Dedifferentiated amniotic fluid mesenchymal stem cell (primary cell): ENCODE results near the gene HIP1.
"Not testable (repeated sequence)": the region's sequence is repeated elsewhere in the genome, so short reads cannot be mapped to it uniquely, and the experiment has no call there.

Experiments
- DNase-seq: peaks from one replicate; pipeline ENCODE4 v3.0.0-alpha.2; 2016; ENCODE audit errors: extremely low spot score

HIP1 gene

DNA sequence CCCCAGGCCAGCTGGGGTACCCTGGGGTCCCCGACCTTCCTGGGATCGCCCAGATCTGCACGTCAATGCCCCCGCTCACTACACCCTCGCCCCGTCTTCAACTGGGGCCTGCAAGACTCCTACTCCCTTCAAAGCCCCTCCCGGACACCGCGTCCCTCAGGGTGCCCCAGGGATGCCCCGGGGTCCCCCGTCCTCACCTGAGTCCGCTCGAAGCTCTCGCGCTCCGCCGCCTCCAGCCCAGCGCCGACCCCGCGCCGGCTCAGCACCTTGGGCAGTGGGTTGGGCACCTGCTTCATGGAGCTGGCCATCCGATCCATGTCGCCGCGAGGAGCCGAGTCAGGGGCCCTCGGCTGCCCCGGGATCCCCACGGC, at the start of gene HIP1:
HIP1 (minus strand) TSS at position 338 of the 371 bp plus-strand sequence; CDS start at position 317, 21 bp downstream.
- DNase-seq, result no peak

DNA sequence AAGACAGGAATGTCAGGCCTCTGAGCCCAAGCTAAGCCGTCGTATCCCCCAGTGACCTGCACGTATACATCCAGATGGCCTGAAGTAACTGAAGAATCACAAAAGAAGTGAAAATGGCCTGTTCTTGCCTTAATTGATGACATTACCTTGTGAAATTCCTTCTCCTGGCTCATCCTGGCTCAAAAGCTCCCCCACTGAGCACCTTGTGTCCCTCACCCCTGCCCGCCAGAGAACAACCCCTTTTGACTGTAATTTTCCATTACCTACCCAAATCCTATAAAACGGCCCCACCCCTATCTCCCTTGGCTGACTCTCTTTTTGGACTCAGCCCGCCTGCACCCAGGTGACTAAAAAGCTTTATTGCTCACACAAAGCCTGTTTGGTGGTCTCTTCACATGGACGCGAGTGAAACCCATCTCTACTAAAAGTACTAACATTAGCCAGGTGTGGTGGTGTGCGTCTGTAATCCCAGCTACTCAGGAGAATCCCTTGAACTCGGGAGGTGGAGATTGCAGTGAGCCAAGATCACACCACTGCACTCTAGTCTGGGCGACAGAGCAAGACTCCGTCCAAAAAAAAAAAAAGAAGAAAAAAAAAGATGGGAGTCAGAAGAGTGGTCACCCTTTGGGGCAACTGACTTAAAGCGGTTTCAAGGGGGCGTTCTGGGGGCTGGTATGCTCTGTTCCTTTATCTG, 49.6 kb upstream of the HIP1 start:
- DNase-seq, result not testable (repeated sequence)

DNA sequence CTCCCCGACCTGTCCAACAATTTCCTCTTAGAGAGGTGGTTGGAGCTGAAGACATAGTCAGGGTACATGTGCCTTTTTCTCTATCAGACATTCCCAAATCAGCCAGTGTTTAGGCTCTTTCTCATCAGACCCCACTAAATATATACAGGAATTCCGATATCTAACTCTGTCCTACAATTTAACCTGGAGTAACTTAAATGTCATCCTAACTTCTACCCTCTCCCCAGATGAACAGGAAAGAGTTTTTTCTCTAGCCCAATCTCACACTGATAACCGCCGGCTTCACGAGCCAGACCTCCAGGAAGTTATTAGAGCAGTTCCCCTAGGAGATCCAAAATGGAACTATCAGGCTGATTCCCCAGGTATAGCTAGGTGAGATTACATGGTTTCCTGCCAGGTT, 44.3 kb upstream of the HIP1 start:
- DNase-seq, result not testable (repeated sequence)

DNA sequence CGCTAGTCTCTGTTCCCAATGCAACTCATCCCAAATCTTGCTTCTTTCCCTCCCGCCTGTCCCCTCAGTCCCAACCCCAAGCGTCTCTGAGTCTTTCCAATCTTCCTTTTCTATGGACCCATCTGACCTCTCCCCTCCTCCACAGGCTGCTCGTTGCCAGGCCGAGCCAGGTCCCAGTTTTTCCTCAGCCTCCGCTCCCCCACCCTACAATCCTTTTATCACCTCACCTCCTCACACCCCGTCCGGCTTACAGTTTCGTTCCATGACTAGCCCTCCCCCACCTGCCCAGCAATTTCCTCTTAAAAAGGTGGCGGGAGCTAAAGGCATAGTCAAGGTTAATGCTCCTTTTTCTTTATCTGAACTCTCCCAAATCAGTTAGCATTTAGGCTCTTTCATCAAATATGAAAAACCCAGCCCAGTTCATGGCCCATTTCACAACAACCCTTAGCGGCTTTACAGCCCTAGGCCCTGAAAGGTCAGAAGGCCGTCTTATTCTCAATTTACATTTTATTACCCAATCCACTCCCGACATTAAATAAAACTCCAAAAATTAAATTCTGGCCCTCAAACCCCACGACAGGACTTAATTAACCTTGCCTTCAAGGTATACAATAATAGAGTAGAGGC, 42.0 kb upstream of the HIP1 start:
- not testable (repeated sequence) for DNase-seq

DNA sequence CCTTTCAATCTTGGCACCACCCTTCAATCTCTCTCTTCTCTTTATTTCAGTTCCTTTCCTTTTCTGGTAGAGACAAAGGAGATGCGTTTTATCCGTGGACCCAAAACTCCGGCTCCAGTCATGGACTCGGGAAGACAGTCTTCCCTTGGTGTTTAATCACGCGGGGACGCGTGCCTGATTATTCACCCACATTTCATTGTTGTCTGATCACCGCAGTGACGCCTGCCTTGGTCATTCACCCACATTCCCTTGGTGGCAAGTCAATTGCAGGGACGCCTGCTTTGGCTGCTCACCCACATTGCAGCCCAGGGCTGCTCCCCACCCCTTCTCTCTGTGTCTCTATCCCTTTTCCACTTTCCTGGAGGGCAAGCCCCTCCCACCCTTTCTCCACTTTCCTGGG, 40.8 kb upstream of the HIP1 start:
- not testable (repeated sequence) for DNase-seq

DNA sequence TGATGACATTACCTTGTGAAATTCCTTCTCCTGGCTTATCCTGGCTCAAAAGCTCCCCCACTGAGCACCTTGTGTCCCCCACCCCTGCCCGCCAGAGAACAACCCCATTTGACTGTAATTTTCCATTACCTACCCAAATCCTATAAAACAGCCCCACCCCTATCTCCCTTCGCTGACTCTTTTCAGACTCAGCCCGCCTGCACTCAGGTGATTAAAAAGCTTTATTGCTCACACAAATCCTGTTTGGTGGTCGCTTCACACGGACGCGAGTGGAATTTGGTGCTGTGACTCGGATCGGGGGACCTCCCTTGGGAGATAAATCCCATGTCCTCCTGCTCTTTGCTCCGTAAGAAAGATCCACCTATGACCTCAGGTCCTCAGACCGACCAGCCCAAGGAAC, 40.3 kb upstream of the HIP1 start:
- DNase-seq, result not testable (repeated sequence)

DNA sequence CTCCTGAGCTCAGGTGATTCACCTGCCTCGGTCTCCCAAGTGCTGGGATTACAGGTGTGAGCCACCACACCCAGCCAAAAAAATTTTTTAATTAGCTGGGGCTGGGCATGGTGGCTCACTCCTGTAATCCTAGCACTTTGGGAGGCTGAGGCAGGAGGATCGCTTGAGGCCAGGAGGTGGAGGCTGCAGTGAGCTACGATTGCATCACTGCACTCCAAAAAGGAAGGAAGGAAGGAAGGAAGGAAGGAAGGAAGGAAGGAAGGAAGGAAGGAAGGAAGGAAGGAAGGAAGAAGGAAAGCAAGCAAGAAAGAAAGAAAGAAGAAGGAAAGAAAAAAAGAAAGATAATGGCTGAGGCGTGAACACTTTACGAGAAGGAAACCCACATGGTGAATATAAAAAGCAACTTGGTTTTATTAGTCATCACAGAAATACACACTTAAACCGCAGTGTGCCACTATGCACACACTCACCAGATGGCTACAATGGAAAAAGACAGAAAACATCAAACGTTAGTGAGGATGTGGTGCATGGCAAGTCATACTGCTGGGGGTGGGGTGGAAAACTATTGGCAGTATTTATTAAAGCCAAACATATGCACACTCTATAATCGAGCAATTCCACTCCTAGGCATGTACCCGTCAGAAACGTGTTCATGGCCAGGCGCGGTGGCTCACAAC, 37.7 kb upstream of the HIP1 start:
- peak; percentile 59 for DNase-seq

DNA sequence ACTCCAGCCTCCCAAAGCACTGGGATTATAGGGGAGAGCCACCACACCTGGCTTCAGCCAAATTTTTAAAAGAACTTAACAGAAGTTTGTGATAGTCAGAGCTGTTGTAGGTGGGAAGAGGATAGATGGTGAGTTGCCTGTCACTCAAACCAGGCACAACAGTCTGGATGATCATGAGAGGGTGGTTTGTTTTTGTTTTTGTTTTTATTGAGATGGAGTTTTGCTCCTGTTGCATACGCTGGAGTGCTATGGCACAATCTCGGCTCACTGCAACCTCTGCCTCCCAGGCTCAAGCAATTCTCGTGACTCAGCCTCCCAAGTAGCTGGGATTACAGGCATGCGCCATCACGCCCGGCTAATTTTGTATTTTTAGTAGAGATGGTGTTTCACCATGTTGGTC, 35.2 kb upstream of the HIP1 start:
- not testable (repeated sequence) for DNase-seq

DNA sequence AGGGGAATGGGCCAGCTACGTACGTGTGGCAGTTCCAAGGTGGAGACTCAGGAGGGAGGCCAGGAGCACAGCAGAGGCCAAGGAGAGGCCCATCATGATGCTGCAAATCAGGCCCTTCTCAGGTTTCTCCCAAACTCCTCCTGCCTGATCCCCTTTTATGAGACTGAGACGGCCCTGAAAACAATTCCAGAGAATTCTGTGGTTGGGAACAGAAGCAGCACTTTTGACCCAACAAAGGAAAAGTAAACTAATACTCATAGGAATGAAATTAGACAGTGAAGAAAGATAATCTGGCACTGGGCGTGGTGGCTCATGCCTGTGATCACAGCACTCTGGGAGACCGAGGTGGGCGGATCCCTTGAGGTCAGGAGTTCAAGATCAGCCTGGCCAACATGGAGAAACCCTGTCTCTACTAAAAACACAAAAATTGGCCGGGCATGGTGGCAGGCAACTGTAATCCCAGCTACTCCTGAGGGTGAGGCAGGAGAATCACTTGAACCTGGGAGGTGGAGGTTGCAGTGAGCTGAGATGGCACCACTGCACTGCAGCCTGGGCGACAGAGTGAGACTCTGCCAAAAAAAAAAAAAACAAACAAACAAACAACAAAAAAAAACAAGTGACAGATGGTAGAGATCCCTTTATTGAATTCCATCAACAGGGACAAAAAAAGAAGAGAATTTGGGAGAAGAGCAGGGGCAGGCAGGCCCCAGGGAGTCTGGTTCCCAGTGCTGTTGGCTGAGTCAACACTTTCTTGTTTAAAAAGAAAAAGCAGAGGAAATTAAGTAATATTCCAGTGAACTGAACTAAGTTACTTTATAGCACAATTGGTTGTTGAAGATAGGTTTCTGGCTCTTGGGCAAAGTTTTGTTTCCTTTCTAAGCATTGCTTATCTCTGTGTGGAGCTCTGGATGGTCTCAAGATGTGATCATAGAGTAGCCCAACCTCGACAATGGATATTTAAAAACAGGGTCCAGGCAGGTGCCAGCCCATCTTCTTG, 33.6 kb upstream of the HIP1 start, which contains the start of gene CCL26:
CCL26 (minus strand) TSS at position 131 of the 997 bp plus-strand sequence; CDS start at position 96, 35 bp downstream.
- no peak for DNase-seq

DNA sequence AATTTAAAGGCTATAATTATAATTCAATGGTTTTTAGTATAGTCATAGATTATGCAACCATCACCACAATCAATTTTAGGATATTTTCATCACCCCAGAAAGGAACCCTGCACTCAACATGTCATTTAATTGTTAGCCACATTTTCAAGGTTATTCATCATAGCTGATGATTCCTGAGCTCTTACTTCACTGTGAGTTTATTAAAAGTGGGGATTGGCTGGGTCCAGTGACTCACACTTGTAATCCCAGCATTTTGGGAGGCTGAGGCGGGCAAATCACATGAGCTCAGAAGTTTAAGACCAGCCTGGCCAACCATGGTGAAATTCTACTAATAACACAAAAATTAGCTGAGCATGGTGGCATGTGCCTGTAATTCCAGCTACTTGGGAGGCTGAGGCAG, 32.5 kb upstream of the HIP1 start:
- DNase-seq, result no peak

DNA sequence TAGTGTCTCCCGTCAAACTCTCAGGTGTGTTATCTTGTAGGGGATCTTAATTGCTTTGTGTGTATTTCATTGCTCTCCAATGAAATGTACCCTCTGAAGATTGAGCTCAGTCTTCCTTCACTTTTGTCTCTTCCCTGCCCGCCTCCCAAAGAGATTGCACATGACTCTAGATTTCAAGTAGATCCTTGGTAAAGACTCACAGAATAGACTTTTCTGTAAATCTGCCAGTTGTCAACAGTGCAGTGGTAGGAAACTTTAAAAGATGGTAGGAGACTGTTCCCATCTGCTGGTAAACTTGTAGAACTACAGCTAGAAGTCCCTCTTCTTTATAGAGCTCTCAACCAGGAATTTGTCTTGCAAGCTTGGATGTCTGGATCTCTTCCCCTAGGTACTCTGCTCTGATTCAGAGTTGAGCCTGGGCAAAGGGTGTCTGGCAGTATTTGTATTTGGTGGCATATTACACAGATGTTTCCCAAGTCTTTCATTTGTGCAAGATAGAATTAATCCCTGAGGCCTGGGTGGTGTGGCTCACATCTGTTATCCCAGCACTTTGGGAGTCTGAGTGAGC, 23.7 kb upstream of the HIP1 start:
- DNase-seq, result peak; percentile 77

DNA sequence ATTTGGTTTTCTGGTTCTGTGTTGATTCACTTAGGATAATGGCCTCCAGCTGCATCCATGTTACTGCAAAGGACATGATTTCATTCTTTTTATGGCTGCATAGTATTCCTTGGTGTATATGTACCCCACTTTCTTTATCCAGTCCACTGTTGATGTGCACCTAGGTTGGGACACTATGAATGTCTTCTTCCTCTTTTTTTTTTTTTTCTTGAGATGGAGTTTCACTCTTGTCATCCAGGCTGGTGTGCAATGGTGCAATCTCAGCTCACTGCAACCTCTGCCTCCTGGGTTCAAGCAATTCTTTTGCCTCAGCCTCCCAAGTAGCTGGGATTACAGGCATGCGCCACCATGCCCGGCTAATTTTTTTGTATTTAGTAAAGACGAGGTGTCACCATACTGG, 23.1 kb upstream of the HIP1 start:
- DNase-seq, result not testable (repeated sequence)

DNA sequence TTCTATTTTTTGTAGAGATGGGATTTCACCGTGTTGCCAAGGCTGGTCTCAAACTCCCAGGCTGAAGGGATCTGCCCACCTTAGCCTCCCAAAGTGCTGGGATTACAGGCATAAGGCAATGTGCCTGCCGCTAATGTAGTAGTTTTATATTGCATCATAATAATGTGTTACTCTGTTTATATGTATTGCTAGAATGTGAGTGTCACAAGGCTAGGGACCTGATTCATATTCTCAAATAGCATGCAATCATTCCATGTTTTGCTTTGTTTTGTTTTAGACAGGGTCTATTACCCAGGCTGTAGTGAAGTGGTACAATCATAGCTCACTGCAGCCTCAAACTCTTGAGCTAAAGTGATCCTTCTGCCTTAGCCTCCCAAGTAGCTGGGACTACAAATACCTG, 19.8 kb upstream of the HIP1 start:
- DNase-seq, result peak; percentile 38

DNA sequence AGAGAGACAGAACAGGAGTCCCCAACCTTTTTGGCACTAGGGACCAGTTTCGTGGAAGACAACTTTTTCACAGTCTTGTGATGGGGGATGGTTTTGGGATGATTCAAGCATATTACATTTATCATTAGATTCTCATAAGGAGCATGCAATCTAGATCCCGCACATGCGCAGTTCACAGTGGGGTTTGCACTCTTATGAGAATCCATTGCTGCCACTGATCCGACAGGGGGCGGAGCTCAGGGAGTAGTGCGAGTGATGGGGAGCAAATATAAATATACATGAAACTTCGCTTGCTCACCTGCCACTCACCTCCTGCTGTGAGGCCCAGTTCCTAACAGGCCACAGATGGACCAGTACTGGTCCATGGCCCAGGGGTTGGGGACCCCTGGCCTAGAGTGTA, 19.1 kb upstream of the HIP1 start:
- no peak for DNase-seq

DNA sequence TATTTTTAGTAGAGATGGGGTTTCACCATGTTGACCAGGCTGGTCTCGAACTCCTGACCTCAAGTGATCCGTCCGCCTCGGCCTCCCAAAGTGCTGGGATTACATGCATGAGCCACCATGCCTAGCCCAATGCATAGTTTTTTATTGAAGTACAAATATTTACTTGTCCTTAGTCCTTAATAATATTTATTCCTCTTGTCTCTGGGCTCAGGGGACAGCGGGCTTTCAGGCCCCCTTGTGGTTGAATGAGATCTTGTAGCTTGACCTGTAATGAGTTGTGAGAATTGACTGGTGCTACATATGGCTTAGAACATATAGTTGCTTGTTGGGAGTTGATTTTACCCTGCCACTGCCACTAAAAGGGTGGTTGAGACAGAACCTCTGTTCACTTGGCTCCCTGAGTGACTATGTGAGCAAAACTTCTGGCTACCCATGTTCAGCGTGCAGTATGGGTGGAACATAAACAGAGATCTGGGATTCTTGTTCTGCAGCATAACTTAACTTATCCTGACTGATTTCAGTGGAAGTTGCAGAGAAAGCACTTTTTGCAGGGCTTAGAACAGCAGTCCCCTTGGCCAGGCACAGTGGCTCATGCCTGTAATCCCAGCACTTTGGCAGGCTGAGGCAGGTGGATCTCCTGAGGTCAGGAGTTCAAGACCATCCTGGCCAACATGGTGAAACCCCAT, 18.4 kb upstream of the HIP1 start:
- no peak for DNase-seq

DNA sequence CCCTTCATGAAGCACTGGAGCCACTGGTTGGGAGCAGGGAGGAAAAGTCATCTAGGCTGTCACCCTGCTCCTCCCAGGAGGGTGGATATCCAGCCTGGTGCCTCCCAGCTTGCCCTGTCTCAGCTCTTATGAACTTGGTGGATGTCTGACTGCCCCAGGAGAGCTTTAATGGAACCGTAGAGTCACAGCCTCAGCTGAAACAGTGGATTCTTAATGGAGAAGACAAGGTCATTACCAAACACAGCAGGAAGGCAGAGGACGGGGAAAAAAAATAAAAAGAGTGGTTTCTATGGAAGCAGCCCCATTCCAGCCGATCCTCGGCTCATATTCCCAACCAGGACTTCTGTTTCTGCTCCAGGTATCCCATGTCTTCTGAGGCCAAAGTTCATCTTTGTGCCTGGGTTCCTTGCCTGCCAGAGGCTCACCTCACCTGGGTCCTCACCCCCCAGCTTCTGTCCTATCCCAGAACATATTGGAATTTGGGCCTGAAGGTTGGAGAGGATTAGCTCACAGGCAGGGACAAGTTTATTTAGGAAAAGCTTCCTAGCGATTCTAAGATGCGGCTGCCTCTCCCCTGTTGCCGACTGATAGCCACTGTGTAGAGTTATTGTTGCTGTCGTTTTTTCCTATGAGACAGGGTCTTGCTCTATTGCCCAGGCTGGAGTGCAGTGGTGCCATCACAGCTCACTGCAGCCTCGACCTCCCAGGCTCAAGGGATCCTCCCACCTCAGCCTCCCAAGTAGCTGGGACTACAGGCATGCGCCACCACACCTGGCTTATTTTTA, 17.7 kb upstream of the HIP1 start:
- DNase-seq, result no peak

DNA sequence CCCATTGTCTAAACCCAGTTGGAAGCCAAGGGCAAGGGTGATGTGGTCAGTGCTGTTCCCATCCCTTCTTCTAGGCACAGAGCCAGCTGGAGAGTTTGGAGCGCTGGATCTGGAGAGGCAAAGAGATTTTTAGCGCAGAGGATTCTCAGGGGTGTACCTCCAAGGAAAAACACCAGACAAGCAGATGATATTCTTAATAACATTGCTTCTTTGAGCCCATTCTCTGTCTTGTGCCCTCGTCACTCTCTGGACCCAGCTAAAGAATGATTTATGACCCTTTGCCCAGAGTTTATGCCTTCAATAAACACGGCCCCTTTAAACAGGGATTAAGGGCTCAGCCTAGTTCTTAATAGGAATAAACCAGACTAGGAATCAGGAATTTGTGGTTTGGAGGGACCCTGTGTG, 4.7 kb upstream of the HIP1 start:
- no peak for DNase-seq

DNA sequence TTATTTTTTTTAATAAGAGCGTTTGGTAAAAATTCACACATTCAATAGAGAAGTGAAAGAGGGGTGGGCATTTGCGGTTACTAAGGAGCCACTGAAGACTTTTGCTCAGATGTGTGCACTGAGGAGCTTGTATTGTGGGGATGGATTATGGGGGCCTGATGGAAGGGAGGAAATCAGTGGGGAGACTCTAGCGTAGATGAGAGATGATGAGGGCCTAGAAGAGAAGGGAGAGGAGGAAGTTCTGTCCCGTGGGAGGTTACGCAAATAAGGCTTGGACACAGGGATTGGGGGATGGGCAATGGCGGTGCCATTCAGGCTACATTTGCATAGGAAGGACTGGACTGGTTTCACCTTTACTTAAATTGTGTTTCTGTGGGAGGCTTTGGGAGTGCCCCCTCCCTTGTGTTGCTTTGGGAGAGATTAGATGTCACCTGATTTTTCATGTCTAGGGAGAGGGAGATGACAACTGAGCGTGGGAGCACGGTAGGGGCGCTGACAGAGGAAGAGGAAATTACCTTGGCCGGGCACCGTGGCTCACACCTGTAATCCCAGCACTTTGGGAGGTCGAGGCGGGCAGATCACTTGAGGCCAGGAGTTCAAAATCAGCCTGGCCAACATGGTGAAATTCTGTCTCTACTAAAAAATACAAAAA, 2.2 kb upstream of the HIP1 start:
- DNase-seq, result no peak
